ENCODE data around the gene CNRIP1.

CNRIP1 gene

GRCh38 chr2:68250196-68250595, 69.6 kb downstream of the CNRIP1 start:
- no peak for DNase-seq

- no peak for DNase-seq
Measured at GRCh38 chr2:68248806-68249205, 70.9 kb downstream of the CNRIP1 start.

GRCh38 chr2:68248361-68248760, 71.4 kb downstream of the CNRIP1 start:
- DNase-seq = no peak

GRCh38 chr2:68246396-68246795, 73.4 kb downstream of the CNRIP1 start:
- no peak for DNase-seq

GRCh38 chr2:68245672-68246071, 74.1 kb downstream of the CNRIP1 start:
- DNase-seq = no peak

- DNase-seq = no peak
Measured at GRCh38 chr2:68245066-68245465, 74.7 kb downstream of the CNRIP1 start.

- DNase-seq = no peak
Measured at GRCh38 chr2:68244456-68244855, 75.3 kb downstream of the CNRIP1 start.
